Astrocyte (in vitro differentiated cells and primary cell): ENCODE results near the gene IDI1. TPM values are rescaled to one million over a fixed set of nuclear protein-coding genes. Genes with fewer than 3 reads are reported as not detected.
A peak's percentile ranks its signal among the peaks of the same experiment; 100 is the strongest.

Experiments
- DNase-seq: peaks from one replicate; pipeline ENCODE4 v3.0.0-alpha.2; 2010; ENCODE audit warnings: low read depth
- FAIRE-seq: peaks from 2 replicates; lab custom pipeline; 2011; peaks lifted over from hg19 to GRCh38; lab: Jason Lieb, UNC
- H2AFZ ChIP-seq: 2 replicates; pipeline ENCODE4 v1.6.0; 2012; ENCODE audit warnings: low read depth, low read length, inconsistent platforms
- H3K27ac ChIP-seq: 2 replicates; pipeline ENCODE4 v1.5.1; 2011; ENCODE audit warnings: low read depth, low read length, inconsistent platforms
- H3K27me3 ChIP-seq: 2 replicates; pipeline ENCODE4 v1.6.0; 2011; ENCODE audit warnings: low read length, inconsistent platforms; ENCODE audit not compliant: insufficient read depth
- H3K36me3 ChIP-seq: 2 replicates; pipeline ENCODE4 v1.5.1; 2011; ENCODE audit warnings: low read length, inconsistent platforms; ENCODE audit not compliant: insufficient read depth
- H3K4me1 ChIP-seq: 2 replicates; pipeline ENCODE4 v1.5.1; 2011; ENCODE audit warnings: low read length, inconsistent platforms; ENCODE audit not compliant: insufficient read depth
- H3K4me2 ChIP-seq: 2 replicates; pipeline ENCODE4 v1.6.0; 2012; ENCODE audit warnings: low read length, inconsistent platforms
- H3K4me3 ChIP-seq: 2 replicates; pipeline ENCODE4 v1.5.1; 2011; ENCODE audit warnings: low read depth, mild to moderate bottlenecking, low read length, inconsistent platforms; ENCODE audit not compliant: insufficient read depth
- H3K79me2 ChIP-seq: 2 replicates; pipeline ENCODE4 v1.6.0; 2012; ENCODE audit warnings: mild to moderate bottlenecking, low read length, inconsistent platforms; ENCODE audit not compliant: insufficient read depth
- H3K9ac ChIP-seq: 2 replicates; pipeline ENCODE4 v1.6.0; 2012; ENCODE audit warnings: mild to moderate bottlenecking, low read length, inconsistent platforms
- H3K9me3 ChIP-seq: 2 replicates; pipeline ENCODE4 v1.5.1; 2012; ENCODE audit warnings: low read depth, mild to moderate bottlenecking, low read length, inconsistent platforms; ENCODE audit not compliant: insufficient read depth
- H4K20me1 ChIP-seq: 2 replicates; pipeline ENCODE4 v1.6.0; 2012; ENCODE audit warnings: low read length, inconsistent platforms; ENCODE audit not compliant: insufficient read depth
- H3K27ac Mint-ChIP-seq: one replicate; pipeline ENCODE4 v1.8.0; 2021; ENCODE audit warnings: mild to moderate bottlenecking, mixed read lengths; ENCODE audit not compliant: unreplicated experiment
- H3K27me3 Mint-ChIP-seq: one replicate; pipeline ENCODE4 v1.8.0; 2021; ENCODE audit warnings: low read depth, mixed read lengths; ENCODE audit not compliant: unreplicated experiment
- H3K36me3 Mint-ChIP-seq: one replicate; pipeline ENCODE4 v1.8.0; 2021; ENCODE audit warnings: low read depth, mixed read lengths; ENCODE audit not compliant: unreplicated experiment
- H3K4me1 Mint-ChIP-seq: one replicate; pipeline ENCODE4 v1.8.0; 2021; ENCODE audit warnings: low read depth, mixed read lengths; ENCODE audit not compliant: unreplicated experiment
- H3K4me3 Mint-ChIP-seq: one replicate; pipeline ENCODE4 v1.8.0; 2021; ENCODE audit warnings: mild to moderate bottlenecking, moderate library complexity, mixed read lengths; ENCODE audit not compliant: unreplicated experiment
- H3K9me3 Mint-ChIP-seq: one replicate; pipeline ENCODE4 v1.8.0; 2021; ENCODE audit warnings: mild to moderate bottlenecking, mixed read lengths; ENCODE audit not compliant: unreplicated experiment
- EZH2 ChIP-seq: IDR thresholded peaks from 2 replicates; pipeline ENCODE4 v1.6.1; 2012; ENCODE audit warnings: mild to moderate bottlenecking, low read length, inconsistent platforms; ENCODE audit not compliant: insufficient read depth
- total RNA-seq: library from RNA; stranded (reverse); gene quantifications from 2 replicates; pipeline ENCODE4 v1.2.1, GENCODE V29; 2021
- TF ChIP-seq, protein P1 (sequence below): IDR thresholded peaks from 2 replicates; pipeline ENCODE4 v1.5.1; 2011; ENCODE audit warnings: low read depth, mild to moderate bottlenecking, inconsistent platforms, low read length, moderate library complexity; ENCODE audit not compliant: insufficient read depth

The IDI1 gene
- total RNA-seq, 1 donor from 2014 or later: 63.2 TPM

DNA sequence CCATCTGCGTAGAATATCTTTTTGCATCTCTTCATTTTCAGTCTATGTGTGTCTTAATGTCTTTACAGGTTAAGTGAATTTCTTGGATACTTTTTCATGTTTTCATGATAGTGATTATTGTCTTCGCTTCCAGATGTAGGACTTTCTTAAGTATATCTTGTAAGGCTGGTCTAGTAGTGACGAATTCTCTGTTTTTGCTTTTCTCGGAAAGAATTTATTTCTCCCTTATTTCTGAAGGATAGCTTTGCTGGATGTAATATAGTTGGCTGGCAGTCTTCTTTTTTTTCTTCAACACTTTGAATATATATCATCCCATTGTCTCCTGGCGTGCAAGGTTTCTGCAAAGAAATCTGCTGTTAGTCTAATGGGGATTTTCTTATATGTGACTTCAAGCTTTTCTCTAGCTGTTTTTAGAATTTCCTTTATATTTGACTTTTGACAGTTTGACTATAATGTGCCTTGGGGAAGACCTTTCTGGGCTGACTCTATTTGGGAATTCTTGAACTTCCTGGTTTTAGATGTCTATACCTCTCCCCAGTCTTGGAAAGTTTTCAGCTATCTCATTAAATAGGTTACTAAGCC, 46.4 kb downstream of the IDI1 start:
- Histone ChIP-seq H3K4me2 (no peak overlapping the region), H3K36me3 (peaks cover 76% of the 10 kb centered on the region), H3K4me3 (no peak overlapping the region), H3K4me1 (no peaks in the 10 kb centered on the region), H2AFZ (no peak overlapping the region), H4K20me1 (peaks cover 81% of the 10 kb centered on the region), H3K27ac (no peak overlapping the region), H3K9ac (no peak overlapping the region), H3K79me2 (peaks cover 86% of the 10 kb centered on the region), H3K9me3 (no peaks in the 10 kb centered on the region), H3K27me3 (no peaks in the 10 kb centered on the region)
- Mint-ChIP-seq H3K4me1 (no peaks in the 10 kb centered on the region), H3K27me3 (no peaks in the 10 kb centered on the region), H3K27ac (no peak overlapping the region), H3K36me3 (peaks cover 44% of the 10 kb centered on the region), H3K9me3 (peaks cover 5% of the 10 kb centered on the region), H3K4me3 (no peak overlapping the region)
- FAIRE-seq (no peak), DNase-seq (no peak)
- TF ChIP-seq EZH2: no peak
- TF ChIP-seq, protein P1, sequence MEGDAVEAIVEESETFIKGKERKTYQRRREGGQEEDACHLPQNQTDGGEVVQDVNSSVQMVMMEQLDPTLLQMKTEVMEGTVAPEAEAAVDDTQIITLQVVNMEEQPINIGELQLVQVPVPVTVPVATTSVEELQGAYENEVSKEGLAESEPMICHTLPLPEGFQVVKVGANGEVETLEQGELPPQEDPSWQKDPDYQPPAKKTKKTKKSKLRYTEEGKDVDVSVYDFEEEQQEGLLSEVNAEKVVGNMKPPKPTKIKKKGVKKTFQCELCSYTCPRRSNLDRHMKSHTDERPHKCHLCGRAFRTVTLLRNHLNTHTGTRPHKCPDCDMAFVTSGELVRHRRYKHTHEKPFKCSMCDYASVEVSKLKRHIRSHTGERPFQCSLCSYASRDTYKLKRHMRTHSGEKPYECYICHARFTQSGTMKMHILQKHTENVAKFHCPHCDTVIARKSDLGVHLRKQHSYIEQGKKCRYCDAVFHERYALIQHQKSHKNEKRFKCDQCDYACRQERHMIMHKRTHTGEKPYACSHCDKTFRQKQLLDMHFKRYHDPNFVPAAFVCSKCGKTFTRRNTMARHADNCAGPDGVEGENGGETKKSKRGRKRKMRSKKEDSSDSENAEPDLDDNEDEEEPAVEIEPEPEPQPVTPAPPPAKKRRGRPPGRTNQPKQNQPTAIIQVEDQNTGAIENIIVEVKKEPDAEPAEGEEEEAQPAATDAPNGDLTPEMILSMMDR: no peak

DNA sequence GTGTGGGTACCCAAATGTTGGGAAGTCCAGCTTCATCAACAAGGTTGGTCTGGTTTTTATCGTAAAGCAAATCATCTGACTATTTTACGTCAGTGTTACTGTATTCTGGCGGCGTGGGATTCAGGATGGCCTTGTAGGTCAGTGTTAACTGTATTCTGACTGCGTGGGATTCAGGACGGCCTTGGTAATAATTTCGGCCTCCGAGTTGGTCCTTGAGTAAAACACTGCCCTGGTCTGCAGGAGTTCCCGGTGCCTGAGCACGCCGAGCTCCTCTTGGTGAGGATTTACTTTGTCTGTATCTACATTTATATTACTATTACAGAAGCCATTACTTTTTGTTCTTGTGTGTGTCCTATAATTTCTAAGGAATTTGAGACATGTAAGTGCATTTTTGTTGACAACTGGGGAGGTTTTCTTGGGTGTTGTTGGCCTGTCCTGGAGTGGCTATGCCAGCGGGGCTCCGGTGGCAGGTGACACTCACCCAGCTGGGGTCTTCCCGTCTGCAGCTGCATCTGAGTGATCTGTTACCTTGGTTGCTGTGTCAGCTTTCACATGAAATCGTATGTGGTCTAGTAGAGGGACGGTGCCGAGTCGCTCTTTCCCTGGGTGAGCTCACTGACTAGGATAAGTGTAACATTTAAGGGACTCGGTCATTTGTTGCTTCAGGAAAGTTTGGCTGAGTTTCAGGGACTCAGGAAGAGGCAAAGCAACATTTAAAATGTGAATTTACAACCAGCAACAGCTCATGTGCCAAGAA, 51.5 kb downstream of the IDI1 start:
- FAIRE-seq (no peak), DNase-seq (no peak)
- peaks cover 77% of the 10 kb centered on the region for H3K36me3 ChIP-seq
- H3K4me3 Mint-ChIP-seq: peak overlapping the region; percentile 1
- H3K27me3 ChIP-seq: no peaks in the 10 kb centered on the region
- peaks cover 87% of the 10 kb centered on the region for H4K20me1 ChIP-seq
- H3K4me3 ChIP-seq: no peak overlapping the region
- H2AFZ ChIP-seq: no peak overlapping the region
- peaks cover 47% of the 10 kb centered on the region for H3K36me3 Mint-ChIP-seq
- H3K27ac Mint-ChIP-seq: no peak overlapping the region
- H3K4me2 ChIP-seq: no peak overlapping the region
- H3K9me3 ChIP-seq: no peaks in the 10 kb centered on the region
- H3K9me3 Mint-ChIP-seq: peaks cover 5% of the 10 kb centered on the region
- no peaks in the 10 kb centered on the region for H3K4me1 Mint-ChIP-seq
- no peak overlapping the region for H3K27ac ChIP-seq
- no peaks in the 10 kb centered on the region for H3K27me3 Mint-ChIP-seq
- H3K4me1 ChIP-seq: no peaks in the 10 kb centered on the region
- no peak overlapping the region for H3K9ac ChIP-seq
- TF ChIP-seq EZH2: no peak
- TF ChIP-seq, protein P1: no peak
- peaks cover 97% of the 10 kb centered on the region for H3K79me2 ChIP-seq

DNA sequence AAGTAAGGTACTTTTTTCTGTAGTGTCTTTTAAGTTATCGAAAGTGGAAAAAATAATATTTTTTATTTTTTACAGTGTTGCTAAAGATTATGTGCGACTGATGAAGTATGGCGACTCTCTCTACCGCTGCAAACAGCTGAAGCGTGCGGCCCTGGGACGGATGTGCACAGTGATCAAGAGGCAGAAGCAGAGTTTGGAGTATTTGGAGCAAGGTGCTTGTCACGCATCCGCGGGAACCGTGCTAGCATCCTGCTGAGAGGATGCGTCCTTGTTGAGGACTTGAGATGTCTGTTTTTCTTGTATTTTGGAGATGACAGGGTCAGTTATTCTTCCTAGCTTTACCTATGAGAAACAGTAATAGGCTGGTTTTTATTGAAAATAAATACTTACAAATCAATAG, 52.9 kb downstream of the IDI1 start:
- H3K36me3 ChIP-seq: peaks cover 72% of the 10 kb centered on the region
- no peaks in the 10 kb centered on the region for H3K9me3 Mint-ChIP-seq
- H3K27me3 Mint-ChIP-seq: no peaks in the 10 kb centered on the region
- H3K9me3 ChIP-seq: no peaks in the 10 kb centered on the region
- H3K4me1 Mint-ChIP-seq: peaks cover 3% of the 10 kb centered on the region
- H3K36me3 Mint-ChIP-seq: peaks cover 35% of the 10 kb centered on the region
- DNase-seq (no peak), FAIRE-seq (no peak)
- H3K27ac Mint-ChIP-seq: no peak overlapping the region
- no peaks in the 10 kb centered on the region for H3K4me1 ChIP-seq
- H3K27ac ChIP-seq: no peak overlapping the region
- H3K4me3 Mint-ChIP-seq: no peak overlapping the region
- peaks cover 95% of the 10 kb centered on the region for H3K79me2 ChIP-seq
- H4K20me1 ChIP-seq: peaks cover 79% of the 10 kb centered on the region
- TF ChIP-seq, protein P1: no peak
- TF ChIP-seq EZH2: no peak
- H3K4me3 ChIP-seq: no peak overlapping the region
- H3K27me3 ChIP-seq: no peaks in the 10 kb centered on the region
- no peak overlapping the region for H3K4me2 ChIP-seq
- no peak overlapping the region for H2AFZ ChIP-seq
- H3K9ac ChIP-seq: no peak overlapping the region
